ENCODE results near the gene ANXA9.

Gene ANXA9

GRCh38 chr1:151009206-151009587 is 27.1 kb downstream of the ANXA9 start:
- Histone ChIP-seq H3K4me3 (peak overlapping the region; percentile 91), H3K27ac (peak overlapping the region; percentile 64 to 94)
- DNase-seq (ENCODE audit: low spot score), result no peak
- TF ChIP-seq CTCF (IDR thresholded peaks at IDR 0.05), result no peak

GRCh38 chr1:151009674-151010345 is 27.7 kb downstream of the ANXA9 start:
- Histone ChIP-seq H3K4me3 (peak overlapping the region; percentile 91), H3K27ac (peak overlapping the region in 1 of 2 donors; percentile 94)

GRCh38 chr1:151010346-151010726 is 28.2 kb downstream of the ANXA9 start:
- Histone ChIP-seq H3K27ac (no peak overlapping the region), H3K4me3 (no peak overlapping the region)
- no peak for TF ChIP-seq CTCF (IDR thresholded peaks at IDR 0.05)
- no peak for DNase-seq (ENCODE audit: low spot score)

More at GRCh38 chr1:151009674-151010345, 27.7 kb downstream of the ANXA9 start:
- no peak for DNase-seq (ENCODE audit: low spot score)
- TF ChIP-seq CTCF (IDR thresholded peaks at IDR 0.05), result no peak

- no peak for TF ChIP-seq CTCF (IDR thresholded peaks at IDR 0.05)
- H3K4me3 ChIP-seq, result no peak overlapping the region
- H3K27ac ChIP-seq, result peak overlapping the region in 1 of 2 donors; percentile 33
- DNase-seq (ENCODE audit: low spot score), result no peak
Measured at GRCh38 chr1:151011154-151011850, 29.2 kb downstream of the ANXA9 start.

- TF ChIP-seq CTCF (IDR thresholded peaks at IDR 0.05), result no peak
- DNase-seq (ENCODE audit: low spot score), result no peak
- H3K4me3 ChIP-seq, result no peak overlapping the region
- H3K27ac ChIP-seq, result peak overlapping the region; percentile 33 to 83
Measured at GRCh38 chr1:151012684-151013471, 30.8 kb downstream of the ANXA9 start.

GRCh38 chr1:151013518-151013917 is 31.4 kb downstream of the ANXA9 start:
- TF ChIP-seq CTCF (IDR thresholded peaks at IDR 0.05), result no peak
- no peak for DNase-seq (ENCODE audit: low spot score)
- Histone ChIP-seq H3K4me3 (no peak overlapping the region), H3K27ac (peak overlapping the region; percentile 33 to 83)
